ENCODE data around the gene DRC3. TPM values are rescaled to one million over a fixed set of nuclear protein-coding genes. Genes with fewer than 3 reads are reported as not detected.

DRC3 gene
- total and polyA plus RNA-seq, 8 donors: 2.1 to 19.3 (median 2.9) TPM

GRCh38 chr17:18005496-18005895 is 32.8 kb downstream of the DRC3 start:
- no peak overlapping the region for H3K27ac ChIP-seq
- no peaks in the 10 kb centered on the region for H3K4me1 ChIP-seq
- ATAC-seq (no peak), FAIRE-seq (no peak), DNase-seq (no peak)
- H3K36me3 ChIP-seq: no peaks in the 10 kb centered on the region
- H3K9me3 ChIP-seq: no peaks in the 10 kb centered on the region
- no peaks in the 10 kb centered on the region for H3K27me3 ChIP-seq
- TF ChIP-seq CTCF (IDR thresholded peaks at IDR 0.05): no peak
- H3K4me3 ChIP-seq: no peak overlapping the region
- WGBS, 2 donors: 80 to 90% methylated on average over 3 of the region's 3 CpGs
- intact Hi-C loops (cut with DNase I): no loop called here

GRCh38 chr17:18006495-18007239 is 34.0 kb downstream of the DRC3 start:
- no peaks in the 10 kb centered on the region for H3K27me3 ChIP-seq
- no peak overlapping the region for H3K4me3 ChIP-seq
- H3K27ac ChIP-seq: no peak overlapping the region
- TF ChIP-seq CTCF (IDR thresholded peaks at IDR 0.05): no peak
- FAIRE-seq (no peak), DNase-seq (no peak), ATAC-seq (no peak)
- intact Hi-C loops (cut with DNase I): no loop called here
- H3K4me1 ChIP-seq: no peaks in the 10 kb centered on the region
- no peaks in the 10 kb centered on the region for H3K9me3 ChIP-seq
- WGBS, 2 donors: 88 to 93% methylated on average over 25 to 31 of the region's 31 CpGs
- no peaks in the 10 kb centered on the region for H3K36me3 ChIP-seq

GRCh38 chr17:18008496-18009268 is 36.0 kb downstream of the DRC3 start:
- no peak overlapping the region for H3K4me3 ChIP-seq
- no peak for DNase-seq
- TF ChIP-seq CTCF (IDR thresholded peaks at IDR 0.05): no peak
- H3K27me3 ChIP-seq: no peaks in the 10 kb centered on the region
- WGBS, 2 donors: 81 to 89% methylated on average over 5 of the region's 5 CpGs
- no peak for FAIRE-seq
- no peak overlapping the region for H3K27ac ChIP-seq
- intact Hi-C loops (cut with DNase I): no loop called here
- no peaks in the 10 kb centered on the region for H3K4me1 ChIP-seq
- no peaks in the 10 kb centered on the region for H3K9me3 ChIP-seq
- no peak for ATAC-seq
- H3K36me3 ChIP-seq: no peaks in the 10 kb centered on the region

DNA sequence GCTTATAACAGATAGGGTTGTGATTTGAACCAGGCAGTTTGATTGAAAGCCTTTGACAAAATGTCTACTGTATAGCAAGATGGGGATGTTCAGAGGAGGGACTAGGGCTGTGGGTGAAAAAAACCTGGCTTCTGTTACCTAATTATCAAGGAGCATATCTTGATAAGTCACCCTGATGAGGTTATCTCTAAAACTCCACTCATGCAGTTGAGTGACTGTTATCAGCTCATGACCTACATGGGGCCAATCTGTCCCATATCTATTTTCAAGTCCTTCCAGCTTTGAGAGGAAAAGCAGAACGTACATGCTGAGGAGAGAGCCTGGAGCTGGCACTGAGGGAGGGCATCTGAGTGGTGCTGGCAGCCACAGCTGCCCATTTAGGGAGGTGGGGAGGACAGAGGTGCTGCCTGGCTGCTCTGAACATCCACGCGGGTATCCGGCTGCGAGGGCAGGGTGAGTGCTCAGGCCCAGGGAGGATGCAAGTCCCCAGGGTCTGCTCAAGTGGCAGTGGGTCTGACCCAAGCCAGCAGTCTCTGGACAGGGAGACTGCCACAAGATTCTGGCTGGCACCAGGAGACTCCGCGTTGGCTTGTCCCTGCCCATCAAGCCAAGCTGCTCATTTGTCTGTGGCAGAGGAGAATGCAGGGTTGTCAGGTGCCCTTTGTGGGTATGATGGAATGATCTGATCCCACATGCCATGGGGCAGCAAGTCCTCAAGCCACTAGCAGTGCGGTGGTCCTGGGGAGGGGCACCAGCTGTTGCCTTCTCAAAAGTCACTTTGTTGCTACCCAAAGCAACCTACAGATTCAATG is 37.2 kb downstream of the DRC3 start:
- DNase-seq (no peak), FAIRE-seq (no peak), ATAC-seq (no peak)
- intact Hi-C loops (cut with DNase I): no loop called here
- H3K4me1 ChIP-seq: no peaks in the 10 kb centered on the region
- H3K36me3 ChIP-seq: no peaks in the 10 kb centered on the region
- H3K4me3 ChIP-seq: no peak overlapping the region
- no peaks in the 10 kb centered on the region for H3K27me3 ChIP-seq
- no peaks in the 10 kb centered on the region for H3K9me3 ChIP-seq
- no peak overlapping the region for H3K27ac ChIP-seq
- 82 to 90% methylated on average over 8 of the region's 8 CpGs for WGBS, 2 donors
- TF ChIP-seq CTCF (IDR thresholded peaks at IDR 0.05): no peak
